ENCODE data around the gene TMEM192.
"Not testable (repeated sequence)": the region's sequence is repeated elsewhere in the genome, so short reads cannot be mapped to it uniquely, and the experiment has no call there.

TMEM192 gene

GRCh38 chr4:165088366-165088765, 24.3 kb downstream of the TMEM192 start:
- DNase-seq: no peak

GRCh38 chr4:165085946-165086345, 26.7 kb downstream of the TMEM192 start:
- DNase-seq: no peak

GRCh38 chr4:165084787-165085186, 27.9 kb downstream of the TMEM192 start:
- DNase-seq: not testable (repeated sequence)

- no peak for DNase-seq
Observed at GRCh38 chr4:165079476-165079875, 33.2 kb downstream of the TMEM192 start.

GRCh38 chr4:165077034-165077578, 35.6 kb downstream of the TMEM192 start:
- no peak for DNase-seq

GRCh38 chr4:165073346-165073745, 39.3 kb downstream of the TMEM192 start:
- DNase-seq: not testable (repeated sequence)

GRCh38 chr4:165070560-165070959, 42.1 kb downstream of the TMEM192 start:
- no peak for DNase-seq

GRCh38 chr4:165060938-165061337, 51.7 kb downstream of the TMEM192 start:
- no peak for DNase-seq

GRCh38 chr4:165059386-165059785, 53.3 kb downstream of the TMEM192 start:
- DNase-seq: no peak

- DNase-seq: no peak
Observed at GRCh38 chr4:165058666-165059065, 54.0 kb downstream of the TMEM192 start.

GRCh38 chr4:165055601-165056000, 57.1 kb downstream of the TMEM192 start:
- DNase-seq: no peak

GRCh38 chr4:165053645-165054044, 59.0 kb downstream of the TMEM192 start, which contains the start of gene TRIM75:
Gene TRIM75, plus strand, starts transcription at chr4:165053866. Its CDS starts 5,282 bp downstream, at chr4:165059148.
- no peak for DNase-seq

- DNase-seq: no peak
Observed at GRCh38 chr4:165052627-165053026, 60.0 kb downstream of the TMEM192 start.

- no peak for DNase-seq
Observed at GRCh38 chr4:165048170-165048569, 64.5 kb downstream of the TMEM192 start.

GRCh38 chr4:165031436-165032211, 81.0 kb downstream of the TMEM192 start, which contains the start of gene TRIM60:
Gene TRIM60, plus strand, starts transcription at chr4:165031999. Its CDS starts 8,074 bp downstream, at chr4:165040073.
- no peak for DNase-seq

- no peak for DNase-seq
Observed at GRCh38 chr4:165027762-165028402, 84.8 kb downstream of the TMEM192 start.

- not testable (repeated sequence) for DNase-seq
Observed at GRCh38 chr4:165025782-165026181, 86.9 kb downstream of the TMEM192 start.
